ENCODE results near the gene GNAS-AS1.

DNA sequence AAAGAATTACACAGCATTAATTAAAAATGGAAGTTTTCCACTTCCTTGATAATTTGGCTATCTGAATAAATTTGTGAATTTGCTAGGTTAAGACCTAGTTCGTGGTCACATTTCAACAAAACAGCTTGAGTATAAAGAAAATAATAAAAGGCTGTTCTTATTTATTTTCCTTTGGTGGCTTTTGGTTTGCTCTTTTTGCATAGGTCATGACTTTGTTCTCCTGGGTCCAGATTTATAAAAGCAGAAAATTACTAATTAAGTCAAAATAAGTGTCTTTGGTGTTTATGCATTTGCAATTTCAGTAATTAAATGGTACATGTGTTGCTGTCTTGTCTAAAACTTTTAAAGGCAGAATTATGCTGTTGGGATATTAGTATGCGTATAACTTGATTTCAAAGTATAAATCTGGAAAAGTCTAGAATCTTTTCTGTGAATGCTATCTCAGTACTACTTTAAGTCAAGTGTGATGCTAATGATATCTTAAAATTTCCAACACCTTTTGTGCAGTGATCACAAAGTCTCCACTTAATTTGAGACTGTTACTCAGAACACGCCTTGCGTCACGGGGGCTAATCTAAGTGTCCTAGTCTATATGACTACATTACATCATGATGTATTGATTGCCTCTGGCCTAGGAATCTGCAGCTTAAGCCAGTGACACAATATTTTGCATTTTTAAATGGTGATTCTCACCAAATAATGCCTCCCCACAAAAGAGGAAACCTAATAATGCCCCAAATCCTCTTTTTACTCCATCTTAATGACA lies 42.8 kb upstream of the GNAS-AS1 start:
- TF ChIP-seq CTCF (IDR thresholded peaks at IDR 0.05; ENCODE audit: poor library complexity) (no peak), EZH2 (IDR thresholded peaks at IDR 0.05; ENCODE audit: borderline replicate concordance) (no peak)
